GM18861 (cell line): ENCODE data around the gene CDKN1A.
"Not testable (repeated sequence)": the region's sequence is repeated elsewhere in the genome, so short reads cannot be mapped to it uniquely, and the experiment has no call there.

Source experiments
- ATAC-seq: cut with Tn5 transposase; IDR thresholded peaks from one replicate; pipeline ENCODE4 v1.9.1; 2021; ENCODE audit not compliant: unreplicated experiment

CDKN1A gene

GRCh38 chr6:36695414-36695813, 16.9 kb downstream of the CDKN1A start:
- no peak for ATAC-seq

GRCh38 chr6:36697481-36697903, 19.0 kb downstream of the CDKN1A start, which contains the start of gene RAB44:
TSS of gene RAB44 (plus strand) at chr6:36697826. CDS start at chr6:36704236, 6,410 bp downstream.
- ATAC-seq = no peak

GRCh38 chr6:36698196-36698595, 19.7 kb downstream of the CDKN1A start:
- ATAC-seq = no peak

- no peak for ATAC-seq
These were observed 20.4 kb downstream of the CDKN1A start for GRCh38 chr6:36698871-36699271.

GRCh38 chr6:36699348-36699747, 20.8 kb downstream of the CDKN1A start:
- ATAC-seq = no peak

- no peak for ATAC-seq
These were observed 21.7 kb downstream of the CDKN1A start for GRCh38 chr6:36700071-36700812.

- no peak for ATAC-seq
These were observed 22.3 kb downstream of the CDKN1A start for GRCh38 chr6:36700831-36701230.

GRCh38 chr6:36701401-36701991, 23.0 kb downstream of the CDKN1A start:
- ATAC-seq = no peak

GRCh38 chr6:36702656-36703055, 24.1 kb downstream of the CDKN1A start:
- no peak for ATAC-seq

- no peak for ATAC-seq
These were observed 24.6 kb downstream of the CDKN1A start for GRCh38 chr6:36703081-36703606.

- no peak for ATAC-seq
These were observed 25.5 kb downstream of the CDKN1A start for GRCh38 chr6:36703982-36704381.

GRCh38 chr6:36704961-36705577, 26.6 kb downstream of the CDKN1A start:
- ATAC-seq = not testable (repeated sequence)

GRCh38 chr6:36706339-36706738, 27.8 kb downstream of the CDKN1A start:
- no peak for ATAC-seq

GRCh38 chr6:36712816-36713215, 34.3 kb downstream of the CDKN1A start:
- no peak for ATAC-seq

GRCh38 chr6:36713846-36714245, 35.3 kb downstream of the CDKN1A start:
- ATAC-seq = no peak

- no peak for ATAC-seq
These were observed 36.0 kb downstream of the CDKN1A start for GRCh38 chr6:36714511-36714910.

GRCh38 chr6:36715469-36715868, 37.0 kb downstream of the CDKN1A start:
- no peak for ATAC-seq

GRCh38 chr6:36716476-36717093, 38.1 kb downstream of the CDKN1A start:
- no peak for ATAC-seq

GRCh38 chr6:36717231-36717825, 38.8 kb downstream of the CDKN1A start:
- ATAC-seq = no peak

GRCh38 chr6:36717871-36718540, 39.5 kb downstream of the CDKN1A start:
- ATAC-seq = no peak
